HG03097 (cell line): ENCODE measurements around the gene RAB34.
"Not testable (repeated sequence)": the region's sequence is repeated elsewhere in the genome, so short reads cannot be mapped to it uniquely, and the experiment has no call there.

ENCODE experiments used
- ATAC-seq: cut with Tn5 transposase; IDR thresholded peaks from one replicate; pipeline ENCODE4 v1.9.1; 2021; ENCODE audit not compliant: unreplicated experiment, low FRiP score

The RAB34 gene

DNA sequence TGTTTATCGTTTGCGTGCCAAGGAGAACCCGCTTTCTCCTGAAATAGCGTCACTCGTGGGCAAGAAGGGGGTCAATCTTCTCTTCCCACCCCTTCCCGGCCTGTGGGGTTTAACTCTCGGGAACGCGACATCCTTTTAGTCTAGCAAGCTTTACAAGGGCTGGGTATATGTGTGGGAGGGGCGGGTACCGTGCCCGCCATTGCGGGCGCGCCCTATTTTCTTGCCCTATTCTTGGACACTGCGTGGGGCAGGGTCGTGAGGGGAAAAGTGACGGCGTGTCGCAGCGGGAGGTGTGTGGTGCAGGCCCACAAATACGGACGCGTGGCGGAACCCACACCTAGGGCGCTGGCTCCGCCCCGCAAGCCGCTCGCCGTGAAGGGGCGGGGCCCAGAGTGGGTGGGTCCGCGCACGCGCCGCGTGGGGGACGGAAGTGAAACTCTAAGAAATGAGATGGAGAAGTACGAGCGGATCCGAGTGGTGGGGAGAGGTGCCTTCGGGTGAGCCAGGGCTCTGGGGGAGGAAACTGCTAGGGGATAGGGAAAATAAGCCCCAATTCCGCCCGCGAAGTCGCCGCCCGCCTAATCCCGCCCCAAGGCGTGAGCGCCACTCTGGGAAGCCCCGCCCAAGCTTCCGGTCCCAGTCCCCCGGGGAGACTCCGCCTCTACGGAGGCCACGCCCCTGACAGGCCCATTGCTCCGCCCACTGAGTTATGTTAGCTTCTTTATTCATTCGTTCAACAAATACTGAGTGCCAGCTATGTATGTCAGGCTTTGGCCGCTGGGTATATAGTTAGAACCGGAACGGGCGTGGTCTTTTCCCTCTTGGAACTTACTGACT, 10.9 kb upstream of the RAB34 start, which contains the start of gene NEK8:
Gene NEK8 (plus strand): TSS at position 425 of the 837 bp plus-strand sequence. CDS start 26 bp downstream, at position 451.
- peak; percentile 30 for ATAC-seq

DNA sequence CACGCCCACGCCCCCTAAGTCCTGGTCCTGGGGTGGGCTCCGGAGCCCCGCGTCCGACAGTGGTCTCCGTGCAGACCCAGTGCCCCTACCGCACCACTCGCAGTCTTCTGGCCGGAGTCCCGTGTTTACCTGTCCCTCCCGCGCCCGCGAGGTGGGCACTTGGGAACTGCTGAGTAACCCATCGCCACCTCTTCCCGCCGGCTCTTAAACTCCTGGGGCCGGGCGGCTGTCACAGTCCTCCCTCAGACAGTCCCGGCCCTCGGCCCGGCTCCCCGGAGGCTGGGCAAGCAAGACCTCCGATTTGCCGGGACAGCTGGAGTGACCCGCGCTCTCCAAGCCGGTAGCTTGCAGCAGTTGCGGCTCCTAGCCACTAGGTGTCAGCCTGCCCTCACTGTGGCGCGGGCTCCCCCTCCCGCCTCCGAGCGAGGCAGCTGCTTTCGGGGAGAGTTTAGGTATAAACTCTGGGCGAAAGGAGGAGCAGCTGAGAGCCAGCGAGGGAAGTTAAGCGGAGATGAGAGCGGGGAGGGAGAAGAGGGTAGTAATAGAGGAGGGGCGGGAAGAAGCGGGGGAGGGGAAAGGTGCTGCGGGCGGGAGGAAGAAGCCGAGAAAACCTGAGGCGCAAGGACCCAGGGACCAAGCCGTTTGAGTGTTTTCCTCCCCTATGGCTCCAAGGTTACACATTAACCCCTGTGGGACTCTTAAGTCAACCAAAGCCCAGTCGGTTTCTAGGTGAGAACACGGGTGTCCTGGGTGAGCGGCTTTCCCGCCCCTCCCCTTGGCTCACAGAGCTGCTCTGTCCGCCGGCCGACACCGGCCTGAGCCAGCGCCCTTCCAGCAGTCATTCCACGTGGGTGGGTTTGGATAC, 9.2 kb upstream of the RAB34 start:
- ATAC-seq = peak; percentile 44

DNA sequence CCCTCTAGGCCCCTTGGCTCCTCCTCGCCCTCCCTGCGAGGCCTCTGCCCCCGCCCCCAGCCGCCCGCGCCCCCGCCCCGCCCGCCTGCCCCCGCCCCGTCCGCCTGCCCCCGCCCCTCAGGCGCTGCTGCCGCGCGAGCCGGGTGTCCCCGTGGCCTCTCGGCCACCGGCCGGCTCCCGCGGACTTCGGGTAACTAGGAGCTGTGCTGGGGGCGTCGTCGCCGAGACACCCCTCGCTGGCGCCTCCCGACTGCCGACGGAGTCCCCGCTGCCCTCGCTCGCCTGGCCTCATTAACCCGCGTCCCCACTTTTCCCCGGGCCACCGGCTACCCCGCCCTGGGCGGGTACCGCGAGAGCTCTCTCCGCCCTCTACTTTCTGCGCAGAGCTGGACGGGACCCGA, 8.6 kb upstream of the RAB34 start, which contains the start of gene TLCD1:
Gene TLCD1 (minus strand): TSS at position 8 of the 401 bp plus-strand sequence. CDS start 136 bp downstream, outside the sequence.
- peak; percentile 0 for ATAC-seq

DNA sequence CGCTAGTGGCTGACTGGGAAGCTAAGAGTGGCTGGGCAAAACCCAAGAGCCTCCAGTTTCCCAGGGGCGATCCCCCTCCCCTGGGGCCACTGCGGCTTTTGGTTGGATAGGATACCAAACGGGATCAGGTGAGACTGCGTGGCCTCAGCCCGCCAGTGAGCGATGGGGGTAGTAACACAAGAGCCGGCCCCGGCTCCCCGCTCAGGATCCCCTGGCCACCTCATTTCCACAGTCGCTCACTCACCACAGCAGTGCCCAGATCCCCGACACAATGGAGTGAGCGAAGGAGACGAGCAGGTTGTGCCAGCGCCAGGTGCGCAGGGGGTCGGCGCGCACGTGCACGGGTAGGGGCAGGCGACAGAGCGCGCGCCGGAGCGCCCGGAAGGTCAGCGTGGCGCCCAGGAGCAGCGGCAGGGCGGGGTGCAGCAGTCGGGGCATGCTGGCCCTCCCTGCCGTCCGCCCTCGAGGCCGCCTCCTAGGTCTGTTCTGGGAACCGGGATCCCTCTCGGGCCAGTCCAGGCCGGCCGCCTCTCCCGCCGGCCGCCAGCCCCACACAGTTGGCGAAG, 8.1 kb upstream of the RAB34 start:
- ATAC-seq = peak; percentile 6

DNA sequence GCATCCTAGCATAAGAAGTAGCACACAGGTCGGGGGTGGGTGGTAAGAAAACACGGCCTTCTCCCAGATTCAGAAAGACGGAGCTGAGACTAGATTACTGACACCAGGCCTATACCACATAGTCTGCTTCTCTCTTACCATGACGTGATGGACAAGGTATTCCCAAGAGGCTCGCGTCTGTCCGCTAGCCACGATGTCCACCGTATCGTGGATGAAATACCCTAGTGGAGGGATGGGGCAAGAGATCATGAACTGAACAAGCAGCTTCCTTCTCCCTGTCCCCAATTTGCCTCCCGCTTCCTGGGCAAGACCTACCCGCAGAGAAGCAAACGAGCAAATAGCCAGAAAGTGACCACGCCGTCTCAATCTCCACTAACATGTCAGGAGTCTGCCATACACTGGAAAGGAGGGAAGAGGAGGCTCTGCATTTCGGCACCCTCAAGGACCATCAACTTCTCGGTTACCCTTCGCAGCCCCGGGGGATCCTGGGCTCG, 7.5 kb upstream of the RAB34 start:
- no peak for ATAC-seq

DNA sequence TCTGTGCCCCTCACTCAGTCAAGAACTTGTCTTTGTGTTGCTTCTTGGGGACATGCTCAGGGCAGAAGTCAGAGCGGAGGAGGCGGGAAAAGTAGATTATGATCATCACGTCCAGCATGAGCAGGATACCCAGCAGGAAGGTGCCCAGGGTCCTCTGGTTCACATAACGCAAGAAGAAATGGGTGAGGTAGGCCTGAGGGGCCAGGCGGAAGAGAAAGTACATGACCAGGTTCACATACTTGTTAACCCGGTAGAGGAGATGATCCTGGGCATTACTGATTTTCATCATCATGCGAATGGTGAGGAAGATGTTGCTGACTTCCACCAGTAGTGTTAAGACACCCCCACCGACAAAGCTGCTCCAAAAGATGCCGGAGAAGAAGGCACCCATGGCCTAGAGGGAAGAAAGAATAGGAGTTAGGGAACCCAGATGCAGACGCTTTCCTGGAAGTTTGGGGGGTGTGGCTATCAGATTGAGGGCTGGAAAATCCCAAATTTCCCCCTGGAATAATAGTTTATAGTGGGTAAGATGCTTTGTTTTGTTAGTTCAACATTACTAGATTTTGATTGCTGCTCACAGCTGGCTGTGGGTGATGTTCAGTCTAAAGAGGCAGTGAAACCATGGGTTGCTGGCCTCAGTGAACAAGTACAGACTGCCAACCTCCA, 7.0 kb upstream of the RAB34 start:
- no peak for ATAC-seq

DNA sequence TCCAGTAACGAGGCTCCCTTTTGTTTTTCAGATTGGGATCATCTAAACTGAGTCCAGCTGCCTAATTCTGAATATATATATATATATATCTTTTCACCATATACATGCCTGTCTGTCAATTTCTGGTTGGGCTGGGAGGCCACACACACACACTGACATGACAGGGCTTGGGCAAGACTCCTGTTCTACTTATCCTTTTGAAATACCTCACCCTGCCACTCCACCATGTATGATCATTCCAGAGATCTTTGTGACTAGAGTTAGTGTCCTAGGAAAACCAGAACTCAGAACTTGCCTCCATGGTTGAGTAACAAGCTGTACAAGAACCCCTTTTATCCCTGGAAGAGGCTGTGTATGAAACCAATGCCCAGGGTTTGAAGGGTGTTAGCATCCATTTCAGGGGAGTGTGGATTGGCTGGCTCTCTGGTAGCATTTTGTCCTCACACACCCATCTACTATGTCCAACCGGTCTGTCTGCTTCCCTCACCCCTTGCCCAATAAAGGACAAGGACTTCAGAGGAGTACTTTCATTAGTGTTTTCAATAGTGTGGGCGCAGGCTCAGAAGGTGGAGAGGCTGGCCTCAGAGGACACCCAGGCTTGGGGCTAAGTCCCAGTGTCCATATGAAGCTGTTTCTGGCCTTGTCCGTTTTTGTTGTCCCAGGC, 6.3 kb upstream of the RAB34 start:
- not testable (repeated sequence) for ATAC-seq

DNA sequence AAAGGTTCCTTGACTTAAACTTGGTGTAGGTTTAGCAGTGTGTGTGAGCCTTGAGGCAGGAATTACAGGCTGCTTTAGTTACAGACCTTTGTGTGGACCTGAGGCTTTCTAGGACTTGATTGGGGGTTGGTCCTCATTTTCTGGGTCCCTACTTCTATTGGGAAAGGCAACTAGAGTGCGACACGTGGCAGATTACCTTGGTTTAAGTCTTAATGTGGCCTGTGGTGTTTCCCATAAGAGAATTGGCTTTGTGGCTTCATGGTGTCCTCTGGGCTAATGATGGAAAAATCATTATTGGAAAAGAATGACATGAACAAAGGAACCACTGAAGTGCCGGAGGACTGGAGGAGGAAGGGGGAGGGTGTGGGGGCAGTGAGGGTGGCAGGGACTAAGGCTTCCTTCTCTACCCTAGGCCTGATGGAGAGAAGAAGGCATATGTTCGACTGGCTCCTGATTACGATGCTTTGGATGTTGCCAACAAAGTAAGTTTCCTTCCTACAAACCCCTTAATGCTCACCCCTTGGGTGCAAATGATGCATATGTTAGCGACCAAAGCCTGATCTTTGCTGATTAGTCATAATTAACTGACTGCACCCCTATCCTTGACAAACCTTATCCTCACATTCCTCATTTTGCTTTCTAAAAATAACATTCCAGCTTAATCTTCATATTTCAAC, 5.6 kb upstream of the RAB34 start:
- no peak for ATAC-seq

DNA sequence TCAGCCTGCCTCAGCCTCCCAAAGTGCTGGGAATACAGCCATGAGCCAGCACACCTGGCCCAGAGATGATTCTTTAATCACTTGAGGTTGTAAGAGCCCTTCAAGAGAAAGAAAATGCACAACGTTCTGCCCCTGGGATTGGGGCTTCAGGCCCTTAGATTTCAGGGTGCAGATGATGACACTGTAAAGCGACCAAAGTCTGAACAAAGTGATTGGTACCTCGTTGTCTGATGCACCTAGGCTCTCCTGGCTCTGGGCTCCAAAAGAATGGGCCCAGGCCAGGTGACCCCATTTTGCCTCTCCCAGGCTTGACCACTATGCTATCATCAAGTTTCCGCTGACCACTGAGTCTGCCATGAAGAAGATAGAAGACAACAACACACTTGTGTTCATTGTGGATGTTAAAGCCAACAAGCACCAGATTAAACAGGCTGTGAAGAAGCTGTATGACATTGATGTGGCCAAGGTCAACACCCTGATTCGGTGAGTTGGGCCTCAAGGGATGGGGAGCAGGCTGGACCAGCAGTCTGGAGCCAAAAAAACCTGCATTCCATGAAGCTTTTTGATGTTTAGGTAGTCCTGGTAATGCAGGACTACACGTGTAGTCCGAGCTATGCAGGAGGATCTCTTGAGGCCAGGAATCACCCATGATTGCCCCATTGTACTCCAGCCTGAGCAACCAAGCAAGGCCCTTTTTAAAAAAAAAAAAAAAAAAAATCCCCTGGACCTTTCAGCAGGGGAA, 4.9 kb upstream of the RAB34 start:
- ATAC-seq = no peak

DNA sequence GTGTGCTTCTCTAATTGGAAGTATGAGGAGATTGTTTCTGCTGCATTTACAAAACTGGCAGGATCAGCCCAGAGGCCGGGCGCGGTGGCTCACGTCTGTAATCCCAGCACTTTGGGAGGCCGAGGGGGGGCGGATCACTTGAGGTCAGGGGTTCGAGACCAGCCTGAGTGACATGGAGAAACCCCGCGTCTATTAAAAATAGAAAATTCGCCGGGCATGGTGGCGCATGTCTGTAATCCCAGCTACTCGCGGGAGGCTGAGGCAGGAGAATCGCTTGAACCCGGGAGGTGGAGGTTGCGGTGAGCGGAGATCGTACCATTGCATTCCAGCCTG, 3.3 kb upstream of the RAB34 start:
- ATAC-seq = not testable (repeated sequence)

DNA sequence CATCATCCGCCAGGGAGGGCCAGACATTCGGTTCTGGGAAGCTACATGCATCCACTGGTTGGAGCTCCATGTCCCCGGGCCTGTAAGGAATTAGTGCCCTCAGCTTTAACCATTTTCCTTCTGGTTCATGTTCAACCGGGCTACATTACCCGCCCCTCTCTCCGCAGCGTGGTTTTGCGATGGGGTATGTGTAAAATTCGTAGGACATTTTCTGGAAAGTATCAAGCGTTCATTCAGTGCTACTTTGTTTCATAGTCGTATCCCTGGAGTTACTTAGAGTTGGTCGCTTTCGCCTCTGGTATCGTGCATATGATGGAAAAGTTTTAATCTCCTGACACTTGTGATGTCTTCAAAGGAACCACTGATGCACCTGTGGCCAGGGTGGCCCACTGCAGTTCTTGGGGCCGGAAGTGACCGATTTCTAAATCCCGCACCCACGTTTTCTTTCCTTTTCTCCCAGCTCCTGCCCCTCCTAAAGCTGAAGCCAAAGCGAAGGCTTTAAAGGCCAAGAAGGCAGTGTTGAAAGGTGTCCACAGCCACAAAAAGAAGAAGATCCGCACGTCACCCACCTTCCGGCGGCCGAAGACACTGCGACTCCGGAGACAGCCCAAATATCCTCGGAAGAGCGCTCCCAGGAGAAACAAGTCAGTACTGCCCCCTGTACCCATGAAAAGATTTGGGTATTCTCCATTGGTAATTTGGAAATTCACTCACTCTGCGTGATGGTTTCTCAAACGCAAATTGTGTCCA, 2.8 kb upstream of the RAB34 start:
- ATAC-seq = no peak

DNA sequence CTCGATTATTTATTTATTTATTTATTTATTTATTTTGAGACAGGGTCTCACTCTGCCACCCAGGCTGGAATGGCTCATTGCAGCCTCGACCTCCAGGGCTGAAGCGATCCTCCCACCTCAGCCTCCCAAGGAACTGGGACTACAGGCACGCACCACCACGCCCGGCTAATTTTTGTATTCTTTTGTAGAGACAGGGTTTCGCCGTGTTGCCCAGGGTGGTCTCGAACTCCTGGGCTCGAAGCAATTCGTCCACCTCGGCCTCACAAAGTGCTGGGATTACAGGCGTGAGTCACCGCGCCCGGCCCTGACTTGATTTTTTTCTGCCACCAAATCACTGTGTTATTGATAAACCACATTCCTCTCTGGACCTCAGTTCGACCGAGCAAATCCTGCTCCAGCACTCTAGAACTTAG, 1.4 kb upstream of the RAB34 start:
- ATAC-seq = no peak

DNA sequence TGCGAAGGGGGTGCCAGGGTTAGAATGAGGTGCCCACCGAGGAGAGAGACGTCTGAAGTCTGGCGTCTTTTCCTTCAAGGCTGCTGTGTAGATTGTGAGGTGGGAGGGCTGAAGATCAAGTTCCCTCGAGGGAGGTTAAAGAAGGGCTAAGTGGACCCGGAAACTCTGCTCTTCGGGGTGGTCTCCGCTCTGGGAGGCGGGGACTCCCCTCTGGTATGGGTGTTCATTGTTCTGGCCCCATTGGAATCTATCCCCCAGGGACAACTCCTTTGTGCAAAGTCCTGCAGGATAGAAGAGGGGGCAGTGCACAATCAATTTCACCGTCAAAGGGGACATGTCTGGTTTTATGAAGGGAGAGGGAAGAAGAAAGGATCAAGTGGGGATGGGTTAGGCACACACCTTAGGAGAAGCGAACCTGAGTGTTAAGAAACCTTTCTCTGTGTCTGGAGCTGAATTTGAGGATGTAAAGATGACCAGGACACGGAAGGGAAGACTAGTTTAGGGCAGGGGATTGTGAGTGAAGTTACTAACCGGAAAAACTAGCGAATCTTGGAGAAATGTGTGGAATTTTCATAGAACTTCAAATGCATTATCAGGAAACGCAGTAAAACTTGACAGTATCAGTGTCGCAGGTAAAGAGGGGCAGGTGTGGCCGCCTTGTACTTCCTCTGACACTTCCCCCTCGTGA, 809 bp upstream of the RAB34 start:
- ATAC-seq = no peak

DNA sequence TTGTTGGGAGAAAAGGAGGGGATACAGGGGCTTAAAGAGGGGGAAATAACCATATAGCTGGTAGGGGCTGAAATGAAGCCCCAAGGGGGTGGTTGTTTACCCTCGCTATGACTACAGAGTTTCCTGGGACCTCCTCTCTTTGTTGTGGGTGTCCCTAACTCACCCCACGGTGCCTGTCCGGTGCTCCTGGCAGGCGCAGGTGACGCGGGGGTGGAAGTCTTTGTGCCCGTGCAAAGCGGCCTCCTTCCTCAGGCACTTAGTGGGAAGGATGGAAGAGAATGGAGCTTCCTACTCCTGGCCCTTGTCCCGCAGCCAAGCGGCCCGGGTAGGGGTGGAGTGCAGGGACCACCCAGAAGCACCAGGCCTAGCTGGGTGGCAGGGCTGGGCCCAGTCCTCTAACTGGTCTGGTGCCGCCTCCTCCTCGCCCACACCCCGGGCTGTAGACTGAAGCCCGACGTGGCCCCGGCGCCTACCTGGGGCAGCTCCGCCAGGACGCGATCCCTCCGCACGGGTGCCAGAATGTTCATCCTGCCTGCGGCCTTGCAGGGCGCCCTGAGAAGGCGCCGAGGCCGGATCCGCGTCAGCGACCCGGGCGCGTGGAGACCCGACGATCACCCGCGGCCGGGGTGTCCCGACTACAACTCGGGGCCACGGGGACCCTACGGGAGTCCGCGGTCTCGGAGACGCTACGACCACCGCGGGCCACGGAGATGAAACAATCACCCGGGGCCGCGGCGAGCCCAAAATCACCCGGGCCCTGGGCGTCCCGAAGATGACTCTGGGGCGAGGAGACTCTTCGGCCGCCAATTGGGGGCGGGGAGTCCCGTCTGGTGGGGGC, 709 bp downstream of the RAB34 start:
- ATAC-seq = no peak

DNA sequence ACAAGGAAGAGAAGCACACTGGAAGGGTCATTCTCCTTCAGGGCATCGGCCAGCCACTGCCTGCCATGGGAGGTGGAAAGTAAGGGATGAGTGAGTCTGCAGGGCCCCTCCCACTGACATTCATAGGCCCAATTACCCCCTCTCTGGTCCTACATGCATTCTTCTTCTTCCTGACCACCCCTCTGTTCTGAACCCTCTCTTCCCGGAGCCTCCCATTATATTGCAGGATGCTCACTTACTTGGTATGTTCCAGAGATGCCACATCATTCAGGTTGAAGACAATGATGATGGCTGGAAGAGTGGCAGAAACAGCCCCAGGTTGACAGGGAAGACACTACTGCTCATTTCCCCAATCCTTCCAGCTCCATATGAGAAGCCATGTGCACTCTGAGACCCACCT, 2.5 kb downstream of the RAB34 start:
- no peak for ATAC-seq

DNA sequence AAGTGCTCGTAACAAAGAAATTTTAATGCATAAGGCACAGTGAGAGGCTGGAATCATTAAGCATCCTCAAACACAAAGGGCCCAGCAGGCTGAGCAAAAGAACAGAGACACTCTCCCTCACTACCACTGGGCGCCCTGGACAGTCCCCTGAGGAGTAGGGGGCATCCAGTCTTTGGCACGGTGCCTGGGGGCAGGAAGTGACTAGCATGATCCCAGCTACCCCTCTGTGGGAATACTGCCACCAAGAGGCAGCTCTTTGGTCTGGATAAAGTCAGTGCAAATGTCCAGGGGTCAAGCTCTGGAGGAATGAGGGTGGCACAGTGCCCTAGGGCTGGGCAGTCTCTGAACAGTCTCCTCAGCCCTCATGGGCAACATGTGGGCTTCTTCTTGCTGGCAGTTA, 3.4 kb downstream of the RAB34 start:
- ATAC-seq = no peak
